GM19438 (cell line): ENCODE results near the gene ZNF304.

ENCODE experiments used
- ATAC-seq: cut with Tn5 transposase; IDR thresholded peaks from one replicate; pipeline ENCODE4 v1.9.1; 2021; ENCODE audit warnings: low read depth; ENCODE audit not compliant: unreplicated experiment

ZNF304 gene

DNA sequence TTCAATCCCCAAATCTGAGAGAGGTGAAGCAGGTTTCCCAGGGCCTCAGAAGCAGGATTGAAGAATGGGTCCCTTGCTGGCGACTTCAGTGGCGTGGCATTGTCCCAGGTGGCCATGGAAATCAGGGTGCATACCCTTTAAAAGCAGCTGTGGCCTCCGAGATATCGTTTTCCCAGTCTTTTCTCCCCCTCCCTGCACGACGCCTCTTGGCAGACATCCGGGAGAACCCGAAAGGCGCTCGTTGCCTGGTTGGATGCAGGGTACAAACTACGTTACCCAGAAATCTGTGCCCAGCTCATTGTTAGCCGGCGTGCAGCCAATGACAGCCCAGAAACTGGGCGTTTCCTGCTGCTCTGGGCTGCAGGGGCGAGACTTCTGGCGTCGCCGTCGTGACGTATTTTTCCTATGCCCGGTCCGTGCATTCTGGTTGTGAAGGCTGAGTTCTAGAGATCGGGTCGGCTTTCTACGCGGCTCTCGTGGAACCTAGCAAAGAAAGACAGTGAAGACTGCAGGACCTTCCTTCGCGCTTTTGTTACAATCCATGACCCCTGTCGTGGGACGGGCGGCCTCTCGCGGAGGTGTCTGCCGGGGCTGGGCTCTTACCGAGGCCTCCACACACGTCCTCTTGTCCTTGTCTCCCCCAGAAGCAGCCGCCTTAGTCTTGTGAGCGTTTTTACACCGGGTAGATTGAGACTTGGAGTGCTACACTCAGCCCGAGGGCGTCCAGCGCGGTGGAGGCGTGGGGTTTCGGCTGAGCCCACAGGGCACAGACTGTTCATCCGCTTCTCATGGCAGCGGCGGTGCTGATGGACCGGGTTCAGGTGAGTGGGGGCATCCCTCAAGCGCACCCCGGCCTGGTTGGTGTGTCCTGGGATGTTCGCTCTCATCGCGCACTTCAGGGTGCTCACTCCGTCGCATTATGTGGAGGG lies at the start of gene ZNF304:
TSS of gene ZNF304 (plus strand) at position 395 of the 929 bp plus-strand sequence. CDS start at position 789, 394 bp downstream.
- peak; percentile 97 for ATAC-seq

- ATAC-seq = no peak
Measured at GRCh38 chr19:57302020-57302465, 49.0 kb upstream of the ZNF304 start.

GRCh38 chr19:57302727-57303401 lies 48.2 kb upstream of the ZNF304 start:
- ATAC-seq = no peak

DNA sequence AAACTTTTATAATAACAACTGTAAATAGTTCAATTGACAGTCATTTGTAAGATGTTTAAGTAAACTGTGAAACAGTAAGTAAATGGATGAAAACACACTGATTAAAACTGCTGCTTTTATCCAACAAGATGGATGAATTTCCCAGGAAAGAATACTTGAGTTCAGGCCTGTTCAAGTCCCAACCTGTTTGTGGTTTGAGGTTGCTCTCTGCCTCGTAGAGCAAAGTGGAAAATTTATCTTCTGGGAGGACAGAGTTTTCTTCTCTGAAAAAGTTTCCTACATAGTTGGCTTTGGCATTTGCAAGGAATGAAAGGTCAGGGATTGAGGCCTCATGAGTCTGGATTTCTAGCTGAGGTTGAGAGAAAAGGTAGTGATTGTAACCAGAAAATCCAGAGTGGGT lies 46.0 kb upstream of the ZNF304 start:
- ATAC-seq = no peak

DNA sequence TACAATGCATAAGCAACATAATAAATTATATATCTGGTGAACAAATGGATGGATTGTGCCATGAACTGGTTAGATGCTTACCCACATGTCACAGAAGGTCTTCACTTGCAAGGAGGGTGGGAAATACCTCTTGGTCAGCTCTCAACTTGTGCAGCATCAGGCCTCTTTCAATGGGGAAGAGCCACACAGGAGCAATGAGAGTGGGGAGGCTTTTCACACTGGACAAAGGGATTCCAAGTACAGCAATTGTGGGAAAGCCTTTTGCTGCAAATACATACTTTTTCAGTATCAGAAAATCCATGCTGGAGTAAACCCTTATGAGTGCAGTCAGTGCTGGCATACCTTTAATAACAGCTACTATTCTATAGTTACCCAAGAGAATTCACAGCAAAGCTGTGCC lies 42.6 kb upstream of the ZNF304 start:
- no peak for ATAC-seq

- no peak for ATAC-seq
Measured at GRCh38 chr19:57310792-57311191, 40.3 kb upstream of the ZNF304 start.

GRCh38 chr19:57314146-57314545 lies 36.9 kb upstream of the ZNF304 start:
- no peak for ATAC-seq

- no peak for ATAC-seq
Measured at GRCh38 chr19:57317503-57317902, 33.6 kb upstream of the ZNF304 start.

DNA sequence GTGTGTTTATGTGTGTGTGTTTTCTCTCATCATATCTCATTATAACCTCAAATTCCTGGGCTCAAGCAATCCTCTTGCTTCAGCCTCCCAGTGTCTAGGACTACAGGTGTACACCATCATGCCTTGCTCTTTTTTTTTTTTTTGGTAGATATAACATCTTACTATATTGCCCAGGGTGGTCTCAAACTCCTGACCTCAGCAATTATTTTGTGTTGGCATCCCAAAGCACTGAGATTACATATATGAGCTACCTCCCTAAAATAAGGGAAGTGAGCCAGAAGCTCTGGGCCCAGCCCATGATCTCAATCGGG lies 31.2 kb upstream of the ZNF304 start:
- ATAC-seq = no peak

DNA sequence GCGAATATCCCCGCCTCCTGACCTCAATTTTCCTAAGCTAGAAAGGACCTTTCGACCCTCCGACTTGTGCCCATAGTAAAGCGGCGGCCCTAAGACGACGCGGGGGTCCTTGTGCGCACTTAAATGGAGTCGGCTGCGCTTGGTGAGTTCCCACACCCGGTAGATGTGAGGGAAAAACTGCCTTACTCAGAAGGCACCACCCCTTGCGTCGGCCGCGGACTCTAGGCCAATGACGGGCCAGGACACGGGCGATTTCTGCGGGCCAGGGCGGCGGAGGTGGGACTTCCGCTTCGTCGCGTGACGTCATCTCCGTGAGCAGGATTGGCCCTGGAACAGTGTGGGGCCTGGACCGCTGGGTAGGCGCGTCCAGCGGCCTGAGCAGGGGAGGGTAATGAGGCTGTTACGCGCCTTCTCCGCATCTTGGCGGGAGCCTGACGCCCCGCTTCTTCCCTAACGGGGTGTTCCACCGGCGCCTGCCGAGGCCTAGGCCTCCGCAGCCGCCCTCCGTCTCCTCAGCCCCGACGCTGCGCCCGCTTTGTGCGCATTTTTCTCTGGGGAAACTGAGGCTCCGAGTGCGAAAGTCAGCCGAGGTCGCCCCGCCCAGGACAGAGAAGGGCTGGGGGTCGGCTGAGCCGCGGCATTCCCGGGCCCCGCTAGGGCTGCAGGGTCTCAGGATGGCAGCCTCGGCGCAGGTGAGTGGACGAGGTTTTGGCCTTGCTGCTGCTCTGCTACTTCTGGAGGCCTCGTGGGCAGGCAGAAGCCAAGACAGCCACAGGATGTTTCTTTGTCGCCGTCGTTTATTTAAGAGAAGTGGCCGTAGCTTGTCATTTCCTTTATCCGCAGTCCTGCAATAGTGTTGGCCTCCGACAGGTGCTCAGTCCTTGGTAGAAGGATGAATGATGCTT lies 30.6 kb upstream of the ZNF304 start, which contains the start of gene ZNF543:
TSS of gene ZNF543 (plus strand) at position 293 of the 905 bp plus-strand sequence. CDS start at position 675, 382 bp downstream.
- ATAC-seq = peak; percentile 97

- ATAC-seq = no peak
Measured at GRCh38 chr19:57321116-57321515, 30.0 kb upstream of the ZNF304 start.

DNA sequence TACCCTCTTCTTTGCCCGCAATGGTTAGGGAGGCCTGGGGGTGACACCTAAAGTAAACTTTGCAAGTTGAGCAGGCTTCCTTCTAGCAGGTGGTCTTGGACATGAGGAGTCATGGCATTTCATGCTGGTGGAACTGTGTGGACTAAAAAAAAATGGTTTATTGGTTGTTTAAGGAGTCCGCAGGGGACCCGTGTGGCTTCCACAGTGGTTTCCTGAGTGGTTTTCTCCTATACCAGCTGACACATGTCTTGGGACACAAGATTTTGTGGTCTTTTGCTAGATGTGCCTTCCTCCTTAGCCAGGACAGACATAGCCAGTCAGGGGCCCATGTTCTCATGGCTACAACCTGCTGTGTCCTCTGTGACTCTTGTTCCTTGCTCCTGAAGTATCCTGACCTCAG lies 29.3 kb upstream of the ZNF304 start:
- ATAC-seq = no peak

DNA sequence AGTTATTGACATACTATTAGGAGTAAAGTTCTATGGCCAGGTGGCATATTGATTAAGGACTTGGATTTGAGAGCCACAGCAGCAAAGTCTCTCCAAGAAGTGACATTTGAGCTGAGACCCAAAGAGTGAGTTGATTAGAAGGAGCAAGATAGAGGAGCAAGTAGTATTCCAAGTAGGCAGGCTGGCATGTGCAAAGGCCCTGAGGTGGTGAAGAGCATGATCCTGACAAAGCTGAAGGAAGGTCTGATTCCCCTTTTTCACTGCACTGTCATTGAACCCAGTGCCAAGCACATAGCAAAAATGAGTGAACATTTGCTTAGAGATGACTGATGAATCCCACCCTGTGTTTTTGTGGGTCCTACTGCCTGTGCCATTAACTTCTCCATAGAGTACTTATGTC lies 26.1 kb upstream of the ZNF304 start:
- ATAC-seq = no peak

GRCh38 chr19:57327993-57328392 lies 23.1 kb upstream of the ZNF304 start:
- ATAC-seq = no peak

GRCh38 chr19:57334191-57334590 lies 16.9 kb upstream of the ZNF304 start:
- ATAC-seq = no peak

- no peak for ATAC-seq
Measured at GRCh38 chr19:57338877-57339276, 12.2 kb upstream of the ZNF304 start.

DNA sequence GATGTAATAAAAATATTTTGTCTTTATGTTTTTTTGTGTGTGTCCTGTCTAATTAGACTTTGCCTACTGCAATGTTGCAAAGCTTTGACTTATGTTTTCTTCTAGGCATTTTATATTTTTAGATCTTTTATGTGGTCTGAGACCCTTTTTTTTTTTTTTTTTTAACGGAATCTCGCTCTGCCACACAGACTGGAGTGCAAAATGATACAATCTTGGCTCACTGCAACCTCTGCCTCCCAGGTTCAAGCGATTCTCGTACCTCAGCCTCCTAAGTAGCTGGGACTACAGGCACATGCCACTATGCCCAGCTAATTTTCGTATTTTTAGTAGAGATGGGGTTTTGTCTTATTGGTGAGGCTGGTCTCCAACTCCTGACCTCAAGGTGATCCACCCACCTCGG lies 8.5 kb upstream of the ZNF304 start:
- ATAC-seq = no peak

DNA sequence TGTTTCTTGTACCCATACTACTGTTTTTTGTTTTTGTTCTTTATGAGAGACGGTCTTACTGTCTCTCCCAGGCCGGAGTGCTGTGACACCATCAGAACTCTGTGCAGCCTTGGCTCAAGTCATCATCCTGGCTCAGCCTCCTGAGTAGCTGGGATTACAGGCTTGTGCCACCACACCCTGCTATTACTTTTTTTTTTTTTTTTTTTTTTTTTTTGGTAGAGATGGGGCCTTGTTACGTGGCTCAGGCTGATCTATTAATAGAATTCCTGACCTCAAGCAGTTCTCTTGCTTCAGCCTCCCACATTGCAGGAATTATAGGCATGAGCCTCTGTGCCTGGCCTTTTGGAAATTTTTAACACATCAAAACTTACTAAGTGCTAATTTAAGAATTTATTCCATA lies 2.9 kb upstream of the ZNF304 start:
- no peak for ATAC-seq

GRCh38 chr19:57351867-57352266 lies 796 bp downstream of the ZNF304 start:
- no peak for ATAC-seq

GRCh38 chr19:57355916-57356315 lies 4.8 kb downstream of the ZNF304 start:
- ATAC-seq = no peak

DNA sequence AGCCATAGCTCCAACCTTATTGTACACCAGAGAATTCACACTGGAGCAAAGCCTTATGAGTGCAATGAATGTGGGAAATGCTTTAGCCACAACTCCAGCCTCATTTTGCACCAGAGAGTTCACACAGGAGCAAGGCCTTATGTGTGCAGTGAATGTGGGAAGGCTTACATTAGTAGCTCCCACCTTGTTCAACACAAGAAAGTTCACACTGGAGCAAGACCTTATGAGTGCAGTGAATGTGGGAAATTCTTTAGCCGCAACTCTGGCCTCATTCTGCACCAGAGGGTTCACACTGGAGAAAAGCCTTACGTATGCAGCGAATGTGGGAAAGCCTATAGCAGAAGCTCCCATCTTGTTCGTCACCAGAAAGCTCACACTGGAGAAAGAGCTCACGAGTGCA lies 6.3 kb downstream of the ZNF304 start:
- ATAC-seq = no peak
